K562 (cell line): ENCODE data around the gene CRYM. TPM values are rescaled to one million over a fixed set of nuclear protein-coding genes. Genes with fewer than 3 reads are reported as not detected.

Experiments used
- CBFA2T3 ChIP-seq: fragments of 450-650 bp; IDR thresholded peaks from 2 replicates; pipeline ENCODE4 v1.6.1; 2017
- DMBX1 ChIP-seq: fragments of 250-450 bp; sonication (Bioruptor Pico); IDR thresholded peaks from 2 replicates; pipeline ENCODE4 v1.8.0; 2022; ENCODE audit warnings: inconsistent platforms, mild to moderate bottlenecking, moderate library complexity, borderline replicate concordance
- EGR1 ChIP-seq: fragments of 450-650 bp; conservative IDR thresholded peaks from 2 replicates; pipeline ENCODE4 v1.6.1; 2017; ENCODE audit warnings: mild to moderate bottlenecking
- EWSR1 ChIP-seq: fragments of 450-650 bp; IDR thresholded peaks from 2 replicates; pipeline ENCODE4 v1.6.1; 2018; ENCODE audit warnings: borderline replicate concordance, mild to moderate bottlenecking, low read depth, moderate library complexity; ENCODE audit not compliant: partially characterized antibody
- GATAD2B ChIP-seq: fragments of 450-650 bp; IDR thresholded peaks from 2 replicates; pipeline ENCODE4 v1.6.1; 2017; ENCODE audit warnings: mild to moderate bottlenecking, borderline replicate concordance
- HDGF ChIP-seq: fragments of 450-650 bp; IDR thresholded peaks from 2 replicates; pipeline ENCODE4 v1.6.1; 2016
- LCOR ChIP-seq: sonication (generic); formaldehyde crosslinking; IDR thresholded peaks from 2 replicates; pipeline ENCODE4 v1.8.0; 2022; ENCODE audit warnings: mild to moderate bottlenecking, missing genetic modification reagents
- PHB2 ChIP-seq: fragments of 450-650 bp; IDR thresholded peaks from 2 replicates; pipeline ENCODE4 v1.6.1; 2017; ENCODE audit warnings: low read depth
- POLR2B ChIP-seq: fragments of 450-650 bp; IDR thresholded peaks from 2 replicates; pipeline ENCODE4 v1.6.1; 2018; ENCODE audit warnings: low read depth; ENCODE audit not compliant: partially characterized antibody
- TAL1 ChIP-seq: fragments of 450-650 bp; IDR thresholded peaks from 2 replicates; pipeline ENCODE4 v1.6.1; 2016; ENCODE audit warnings: mild to moderate bottlenecking
- TCFL5 ChIP-seq: fragments of 250-450 bp; sonication (Bioruptor Pico); conservative IDR thresholded peaks from 2 replicates; pipeline ENCODE4 v1.6.1; 2021; ENCODE audit warnings: mild to moderate bottlenecking, moderate library complexity, matching md5 sums
- TRIM24 ChIP-seq, 2 experiments: fragments of 450-650 bp; IDR thresholded peaks; 2 replicates each; pipeline ENCODE4 v1.6.1; 2016
- ZC3H11A ChIP-seq: IDR thresholded peaks from 2 replicates; pipeline ENCODE4 v1.6.1; 2012; ENCODE audit warnings: low read depth, low read length, improper control_type of control experiment
- ZNF347 ChIP-seq: fragments of 450-650 bp; formaldehyde crosslinking; IDR thresholded peaks from 2 replicates; pipeline ENCODE4 v1.4.0; 2020; ENCODE audit warnings: low read depth, mild to moderate bottlenecking, moderate library complexity
- ZNF668 ChIP-seq: fragments of 250-450 bp; sonication (Bioruptor Pico); IDR thresholded peaks from 2 replicates; pipeline ENCODE4 v1.8.0; 2022; ENCODE audit warnings: mild to moderate bottlenecking, inconsistent platforms
- polyA plus RNA-seq, 8 experiments: library from polyadenylated mRNA; depleted of rRNA in 4 of 8; stranded (reverse) in 5 of 8; unstranded in 3 of 8; fragments of >200 nt; fragmentation: Nextera tagmentation in 2 of 8; fragmentation: Illumina TruSeq in 1 of 8; extraction: Ambion mirVana in 2 of 8; extraction: Trizol in 1 of 8; gene quantifications; 2 replicates each; pipeline versions ENCODE4 v1.2.1 to v1.2.3, GENCODE V29; 2011 to 2014; ENCODE audit warnings: inconsistent platforms in 1 of 8, missing spikeins in 1 of 8
- total RNA-seq, 7 experiments: library from RNA; depleted of rRNA in 6 of 7; stranded (reverse); fragments of >200 nt in 6 of 7; fragmentation: Illumina TruSeq in 2 of 7; extraction: Trizol in 2 of 7; gene quantifications; 2 replicates each; pipeline versions ENCODE4 v1.2.1 to v1.2.3, GENCODE V29; 2011 to 2021; ENCODE audit warnings: low replicate concordance in 1 of 7
- TF ChIP-seq, protein P1 (sequence below): sonication (generic); formaldehyde crosslinking; IDR thresholded peaks from 2 replicates; pipeline ENCODE4 v1.8.1; 2022; ENCODE audit warnings: missing genetic modification reagents
- TF ChIP-seq, protein P2 (sequence below): sonication (generic); formaldehyde crosslinking; IDR thresholded peaks from 2 replicates; pipeline ENCODE4 v1.8.1; 2023; ENCODE audit warnings: mild to moderate bottlenecking, missing genetic modification reagents
- TF ChIP-seq, protein P3 (sequence below), 2 experiments: fragments of 450-650 bp; conservative IDR thresholded peaks; 2 replicates each; pipeline ENCODE4 v1.6.1; 2017; ENCODE audit warnings: mild to moderate bottlenecking in 2 of 2, moderate library complexity in 2 of 2

CRYM gene
- total and polyA plus RNA-seq, 9 of the 15 experiments (the other 6 are each of a cell fraction or from before 2014, with no cell fraction given): 0.08 to 0.98 (median 0.47) TPM

DNA sequence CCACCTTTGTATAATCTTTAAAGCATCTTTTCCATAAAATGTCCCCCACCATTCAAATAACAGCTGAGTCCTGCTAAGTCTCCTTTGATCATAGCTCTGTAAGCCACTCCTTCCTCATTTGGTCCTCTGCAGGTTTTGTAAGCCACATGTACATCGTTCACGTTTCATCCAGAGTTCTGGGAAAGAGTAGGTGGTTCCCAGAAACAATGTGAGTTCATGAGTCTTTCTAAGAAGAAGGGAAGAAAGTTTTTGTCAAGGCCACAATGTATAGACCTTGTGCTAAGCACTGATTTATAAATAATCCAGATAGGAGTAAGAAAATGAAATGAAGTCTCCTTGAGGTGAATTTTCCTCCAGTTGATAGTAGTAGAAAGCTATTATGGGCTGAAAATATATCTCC, 53.3 kb downstream of the CRYM start (continued):
- TF ChIP-seq TAL1 (no peak), DMBX1 (CRISPR knock-in tag) (no peak), ZC3H11A (no peak), PHB2 (no peak), TCFL5 (CRISPR knock-in tag) (no peak), GATAD2B (no peak), TRIM24 (IDR thresholded peaks at IDR 0.05) (no peak), LCOR (CRISPR knock-in tag) (no peak), EGR1 (peak; percentile 86), POLR2B (no peak), ZNF347 (CRISPR knock-in tag) (no peak), HDGF (no peak), EWSR1 (no peak), CBFA2T3 (peak; percentile 11; the same call in 1 of the 2 replicates), ZNF668 (CRISPR knock-in tag) (no peak)
- TF ChIP-seq, protein P1, sequence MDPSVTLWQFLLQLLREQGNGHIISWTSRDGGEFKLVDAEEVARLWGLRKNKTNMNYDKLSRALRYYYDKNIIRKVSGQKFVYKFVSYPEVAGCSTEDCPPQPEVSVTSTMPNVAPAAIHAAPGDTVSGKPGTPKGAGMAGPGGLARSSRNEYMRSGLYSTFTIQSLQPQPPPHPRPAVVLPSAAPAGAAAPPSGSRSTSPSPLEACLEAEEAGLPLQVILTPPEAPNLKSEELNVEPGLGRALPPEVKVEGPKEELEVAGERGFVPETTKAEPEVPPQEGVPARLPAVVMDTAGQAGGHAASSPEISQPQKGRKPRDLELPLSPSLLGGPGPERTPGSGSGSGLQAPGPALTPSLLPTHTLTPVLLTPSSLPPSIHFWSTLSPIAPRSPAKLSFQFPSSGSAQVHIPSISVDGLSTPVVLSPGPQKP: no peak
- TF ChIP-seq, protein P2, sequence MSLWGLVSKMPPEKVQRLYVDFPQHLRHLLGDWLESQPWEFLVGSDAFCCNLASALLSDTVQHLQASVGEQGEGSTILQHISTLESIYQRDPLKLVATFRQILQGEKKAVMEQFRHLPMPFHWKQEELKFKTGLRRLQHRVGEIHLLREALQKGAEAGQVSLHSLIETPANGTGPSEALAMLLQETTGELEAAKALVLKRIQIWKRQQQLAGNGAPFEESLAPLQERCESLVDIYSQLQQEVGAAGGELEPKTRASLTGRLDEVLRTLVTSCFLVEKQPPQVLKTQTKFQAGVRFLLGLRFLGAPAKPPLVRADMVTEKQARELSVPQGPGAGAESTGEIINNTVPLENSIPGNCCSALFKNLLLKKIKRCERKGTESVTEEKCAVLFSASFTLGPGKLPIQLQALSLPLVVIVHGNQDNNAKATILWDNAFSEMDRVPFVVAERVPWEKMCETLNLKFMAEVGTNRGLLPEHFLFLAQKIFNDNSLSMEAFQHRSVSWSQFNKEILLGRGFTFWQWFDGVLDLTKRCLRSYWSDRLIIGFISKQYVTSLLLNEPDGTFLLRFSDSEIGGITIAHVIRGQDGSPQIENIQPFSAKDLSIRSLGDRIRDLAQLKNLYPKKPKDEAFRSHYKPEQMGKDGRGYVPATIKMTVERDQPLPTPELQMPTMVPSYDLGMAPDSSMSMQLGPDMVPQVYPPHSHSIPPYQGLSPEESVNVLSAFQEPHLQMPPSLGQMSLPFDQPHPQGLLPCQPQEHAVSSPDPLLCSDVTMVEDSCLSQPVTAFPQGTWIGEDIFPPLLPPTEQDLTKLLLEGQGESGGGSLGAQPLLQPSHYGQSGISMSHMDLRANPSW (CRISPR knock-in tag): no peak
- TF ChIP-seq, protein P3, sequence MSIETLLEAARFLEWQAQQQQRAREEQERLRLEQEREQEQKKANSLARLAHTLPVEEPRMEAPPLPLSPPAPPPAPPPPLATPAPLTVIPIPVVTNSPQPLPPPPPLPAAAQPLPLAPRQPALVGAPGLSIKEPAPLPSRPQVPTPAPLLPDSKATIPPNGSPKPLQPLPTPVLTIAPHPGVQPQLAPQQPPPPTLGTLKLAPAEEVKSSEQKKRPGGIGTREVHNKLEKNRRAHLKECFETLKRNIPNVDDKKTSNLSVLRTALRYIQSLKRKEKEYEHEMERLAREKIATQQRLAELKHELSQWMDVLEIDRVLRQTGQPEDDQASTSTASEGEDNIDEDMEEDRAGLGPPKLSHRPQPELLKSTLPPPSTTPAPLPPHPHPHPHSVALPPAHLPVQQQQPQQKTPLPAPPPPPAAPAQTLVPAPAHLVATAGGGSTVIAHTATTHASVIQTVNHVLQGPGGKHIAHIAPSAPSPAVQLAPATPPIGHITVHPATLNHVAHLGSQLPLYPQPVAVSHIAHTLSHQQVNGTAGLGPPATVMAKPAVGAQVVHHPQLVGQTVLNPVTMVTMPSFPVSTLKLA (conservative IDR thresholded peaks at IDR 0.05): 0 out of 4 replicates have a peak, but pooled peaks of 1 of the 2 experiments have one; percentile 38
